ENCODE data around the gene ZNF181. TPM values are rescaled to one million over a fixed set of nuclear protein-coding genes. Genes with fewer than 3 reads are reported as not detected.

Gene ZNF181
- total and polyA plus RNA-seq, 2 donors from 2014 or later = 13.4 to 14.0 TPM

- no peak for TF ChIP-seq CTCF (IDR thresholded peaks at IDR 0.05; ENCODE audit: borderline replicate concordance, extremely low read depth, insufficient read depth)
- DNase-seq = no peak
Observed at GRCh38 chr19:34767951-34768350, 33.9 kb downstream of the ZNF181 start.

GRCh38 chr19:34772697-34773554 is 38.9 kb downstream of the ZNF181 start, which contains the start of gene ZNF599:
Gene ZNF599 (minus strand): TSS chr19:34773215. CDS start chr19:34772841, 374 bp downstream.
- TF ChIP-seq CTCF (IDR thresholded peaks at IDR 0.05; ENCODE audit: borderline replicate concordance, extremely low read depth, insufficient read depth) = no peak
- FAIRE-seq (peak; percentile 6), DNase-seq (peak; percentile 93 to 97 (median 96))
- peak within 1 kb of the TSS; percentile 87 to 95 (median 94) for H3K4me3 ChIP-seq (ENCODE audit: low read length in 3 of 3)
- peak within 1 kb of the TSS; percentile 71 to 89 (median 81) for H3K9ac ChIP-seq (ENCODE audit: low read length in 3 of 3)
- H3K27me3 ChIP-seq (ENCODE audit: control insufficient read depth, insufficient read depth, low read length) = no peaks in the 10 kb centered on the region
- peak within 1 kb of the TSS; percentile 58 to 62 for H3K27ac ChIP-seq (ENCODE audit: low read depth in 2 of 2, low read length in 2 of 2)
- H3K9me3 ChIP-seq (ENCODE audit: control insufficient read depth in 2 of 3, insufficient read depth in 1 of 3, low read length in 3 of 3) = peaks cover 0 to 4% (median 0%) of the 10 kb centered on the region in 3 donors
- intact Hi-C loops (cut with DNase I) = no loop called here
- peaks cover 6 to 10% (median 9%) of the 10 kb centered on the region in 3 donors for H3K36me3 ChIP-seq (ENCODE audit: control insufficient read depth in 2 of 3, insufficient read depth in 3 of 3, low read length in 3 of 3)
- peaks cover 0 to 8% (median 7%) of the 10 kb centered on the region in 3 donors for H3K4me1 ChIP-seq (ENCODE audit: control insufficient read depth in 2 of 3, insufficient read depth in 2 of 3, low read depth in 1 of 3, low read length in 3 of 3)

More at GRCh38 chr19:34767951-34768350, 33.9 kb downstream of the ZNF181 start:
- no peak for FAIRE-seq
- Histone ChIP-seq H3K27ac (ENCODE audit: low read depth in 2 of 2, low read length in 2 of 2) (no peak overlapping the region), H3K4me1 (ENCODE audit: control insufficient read depth in 2 of 3, insufficient read depth in 2 of 3, low read depth in 1 of 3, low read length in 3 of 3) (peaks cover 0 to 8% (median 7%) of the 10 kb centered on the region in 3 donors), H3K36me3 (ENCODE audit: control insufficient read depth in 2 of 3, insufficient read depth in 3 of 3, low read length in 3 of 3) (peaks cover 22 to 52% (median 37%) of the 10 kb centered on the region in 3 donors), H3K27me3 (ENCODE audit: control insufficient read depth, insufficient read depth, low read length) (no peaks in the 10 kb centered on the region), H3K9ac (ENCODE audit: low read length in 3 of 3) (no peak overlapping the region), H3K9me3 (ENCODE audit: control insufficient read depth in 2 of 3, insufficient read depth in 1 of 3, low read length in 3 of 3) (peaks cover 4 to 14% (median 8%) of the 10 kb centered on the region in 3 donors), H3K4me3 (ENCODE audit: low read length in 3 of 3) (no peak overlapping the region)
- intact Hi-C loops (cut with DNase I) = no loop called here

- no peak for TF ChIP-seq CTCF (IDR thresholded peaks at IDR 0.05; ENCODE audit: borderline replicate concordance, extremely low read depth, insufficient read depth)
- H3K4me1 ChIP-seq (ENCODE audit: control insufficient read depth in 2 of 3, insufficient read depth in 2 of 3, low read depth in 1 of 3, low read length in 3 of 3) = peaks cover 0 to 8% (median 7%) of the 10 kb centered on the region in 3 donors
- H3K36me3 ChIP-seq (ENCODE audit: control insufficient read depth in 2 of 3, insufficient read depth in 3 of 3, low read length in 3 of 3) = peaks cover 2 to 6% (median 4%) of the 10 kb centered on the region in 3 donors
- no peak overlapping the region for H3K27ac ChIP-seq (ENCODE audit: low read depth in 2 of 2, low read length in 2 of 2)
- no peak overlapping the region for H3K9ac ChIP-seq (ENCODE audit: low read length in 3 of 3)
- H3K9me3 ChIP-seq (ENCODE audit: control insufficient read depth in 2 of 3, insufficient read depth in 1 of 3, low read length in 3 of 3) = peaks cover 0 to 2% (median 0%) of the 10 kb centered on the region in 3 donors
- DNase-seq (no peak), FAIRE-seq (no peak)
- no peaks in the 10 kb centered on the region for H3K27me3 ChIP-seq (ENCODE audit: control insufficient read depth, insufficient read depth, low read length)
- peak overlapping the region; percentile 87 to 95 (median 94) for H3K4me3 ChIP-seq (ENCODE audit: low read length in 3 of 3)
- intact Hi-C loops (cut with DNase I) = no loop called here
Observed at GRCh38 chr19:34773555-34773864, 39.5 kb downstream of the ZNF181 start.
